DMS79 (cell line): ENCODE measurements around the gene SLC30A7.

Experiments used
- DNase-seq: peaks from one replicate; lab custom pipeline; 2025; lab: John Stamatoyannopoulos, UW

Gene SLC30A7

DNA sequence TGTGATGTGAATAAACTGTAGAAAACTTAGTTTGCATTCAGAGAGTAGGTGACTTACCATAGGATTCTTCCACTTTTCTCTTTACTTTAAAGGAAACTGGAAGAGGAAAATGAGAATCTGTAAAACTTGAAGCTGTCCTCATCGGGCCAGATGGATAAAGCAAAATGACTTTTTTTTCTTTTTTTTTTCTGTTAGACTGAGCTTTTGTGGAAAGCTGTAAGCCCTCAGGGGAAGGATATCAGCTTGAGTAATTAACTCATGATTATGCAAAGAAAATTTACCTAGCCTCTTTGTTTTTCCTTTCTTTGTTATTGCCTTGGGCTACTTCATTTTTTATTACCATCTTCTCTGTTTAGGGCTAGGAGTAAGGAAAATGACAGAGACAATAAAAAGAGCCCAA, 76.3 kb downstream of the SLC30A7 start:
- no peak for DNase-seq

GRCh38 chr1:100976936-100977335, 81.0 kb downstream of the SLC30A7 start:
- DNase-seq = no peak

GRCh38 chr1:100979631-100980030, 83.7 kb downstream of the SLC30A7 start:
- DNase-seq = no peak

- no peak for DNase-seq
Observed at GRCh38 chr1:100982793-100983192, 86.9 kb downstream of the SLC30A7 start.

DNA sequence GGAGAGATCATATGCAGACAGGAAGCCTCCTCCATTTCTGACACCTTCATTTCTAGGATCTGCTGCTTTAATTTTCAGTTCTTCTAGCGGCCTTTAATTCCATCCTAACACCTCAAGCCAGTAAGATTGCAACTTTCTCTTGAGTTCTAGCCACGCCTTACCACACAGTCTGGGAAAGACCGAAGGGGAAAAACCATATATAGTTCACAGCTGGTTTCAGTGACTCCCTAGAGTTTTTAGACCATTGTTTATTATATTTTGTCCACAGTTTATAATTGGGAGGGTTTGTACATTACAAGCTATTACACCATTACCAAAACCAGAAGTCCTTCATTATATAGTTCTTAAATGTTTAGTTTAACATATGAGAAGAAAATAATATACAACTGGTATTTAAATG, 92.2 kb downstream of the SLC30A7 start:
- DNase-seq = no peak

DNA sequence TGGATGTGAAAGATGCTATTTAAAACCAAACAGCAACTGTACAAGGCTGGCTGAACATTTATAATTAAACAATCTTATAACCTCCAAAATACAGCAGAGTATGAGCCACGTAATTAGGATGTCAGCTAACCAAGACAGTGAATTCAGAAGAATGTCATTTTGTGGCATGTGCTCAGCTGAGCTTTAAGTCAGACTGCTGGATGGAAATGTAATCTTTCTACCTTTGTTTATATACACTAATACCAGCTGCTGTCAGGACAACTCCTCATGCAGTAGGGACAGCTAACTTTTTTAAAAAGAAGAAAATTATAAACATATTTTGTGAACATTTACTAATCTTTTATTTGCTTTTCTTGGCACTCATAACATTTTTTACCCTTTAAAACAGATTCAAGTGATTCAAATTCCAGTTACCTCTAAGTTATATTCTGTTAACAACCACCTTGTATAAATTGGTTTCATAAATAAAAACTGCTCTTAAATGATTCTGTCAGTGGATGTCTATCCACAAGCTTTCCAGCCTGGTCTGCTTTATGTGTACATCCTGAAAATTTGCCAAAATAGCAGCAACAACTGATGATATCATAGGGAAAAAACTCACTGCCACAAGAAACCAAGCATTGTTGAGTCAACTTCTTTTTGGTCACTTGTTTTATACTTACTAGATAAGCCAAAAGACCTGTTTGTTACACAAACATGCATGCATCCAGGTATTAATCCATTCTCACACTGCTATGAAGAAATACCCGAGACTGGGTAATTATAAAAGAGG, 93.6 kb downstream of the SLC30A7 start:
- no peak for DNase-seq

GRCh38 chr1:100995198-100995988, 99.5 kb downstream of the SLC30A7 start:
- no peak for DNase-seq

DNA sequence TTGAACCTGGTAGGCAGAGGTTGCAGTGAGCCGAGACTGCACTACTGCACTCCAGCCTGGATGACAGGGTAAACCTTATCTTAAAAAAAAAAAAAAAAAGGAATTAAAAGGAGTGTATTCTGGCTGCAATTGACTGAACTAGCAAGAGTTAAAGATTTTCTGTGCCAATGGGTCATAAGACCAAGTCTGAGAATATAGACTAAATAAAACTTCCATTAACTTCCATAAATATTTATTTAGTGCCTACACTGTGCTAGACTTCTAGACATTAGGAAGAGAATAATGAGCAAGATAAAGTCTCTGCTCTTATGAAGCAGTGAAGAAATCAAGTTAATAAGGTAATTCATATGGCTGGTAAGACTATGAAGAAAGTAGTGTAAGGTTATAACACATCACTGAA, 102.5 kb downstream of the SLC30A7 start:
- DNase-seq = no peak

- DNase-seq = no peak
Observed at GRCh38 chr1:101000131-101000873, 104.4 kb downstream of the SLC30A7 start.

DNA sequence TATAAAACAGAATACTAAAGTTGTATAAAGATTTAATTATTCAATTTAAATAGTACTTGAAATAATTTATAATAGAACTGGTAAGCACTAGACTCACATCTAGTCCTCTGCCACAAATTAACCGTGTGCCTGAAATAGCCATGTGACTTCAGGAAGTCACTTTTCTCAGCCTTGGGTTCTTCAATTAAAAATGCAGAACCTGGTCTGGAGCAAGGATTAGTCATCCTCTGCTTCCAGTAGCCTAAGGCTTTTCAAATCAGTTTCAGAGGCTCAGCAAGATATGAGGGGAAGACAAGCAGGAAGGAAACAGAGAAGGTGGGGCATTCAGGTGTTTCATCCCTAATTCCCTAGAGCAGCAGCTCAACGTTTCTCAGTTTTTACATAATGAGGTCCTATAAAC, 106.7 kb downstream of the SLC30A7 start:
- DNase-seq = no peak

- DNase-seq = no peak
Observed at GRCh38 chr1:101003012-101003650, 107.2 kb downstream of the SLC30A7 start.

GRCh38 chr1:101004061-101004460, 108.2 kb downstream of the SLC30A7 start:
- DNase-seq = no peak

DNA sequence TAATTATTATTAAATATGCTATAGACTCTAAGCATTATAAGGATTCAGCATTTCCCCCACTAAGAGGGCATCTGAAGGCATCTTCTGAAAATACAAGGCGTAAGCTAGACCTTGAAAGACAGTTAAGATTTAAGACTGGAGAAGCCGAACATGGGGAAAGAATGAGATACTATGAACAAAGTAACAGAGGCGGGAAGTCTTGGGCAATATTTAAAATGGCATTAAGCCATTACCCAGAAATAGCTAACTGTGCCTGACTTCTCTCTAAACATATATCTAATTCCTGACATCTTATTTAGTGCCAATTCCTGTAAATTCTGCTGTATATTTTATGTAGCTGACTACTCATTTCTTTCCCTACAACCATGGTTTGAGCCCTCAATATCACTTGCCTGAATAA, 108.8 kb downstream of the SLC30A7 start:
- DNase-seq = no peak

- DNase-seq = no peak
Observed at GRCh38 chr1:101005183-101005582, 109.3 kb downstream of the SLC30A7 start.

DNA sequence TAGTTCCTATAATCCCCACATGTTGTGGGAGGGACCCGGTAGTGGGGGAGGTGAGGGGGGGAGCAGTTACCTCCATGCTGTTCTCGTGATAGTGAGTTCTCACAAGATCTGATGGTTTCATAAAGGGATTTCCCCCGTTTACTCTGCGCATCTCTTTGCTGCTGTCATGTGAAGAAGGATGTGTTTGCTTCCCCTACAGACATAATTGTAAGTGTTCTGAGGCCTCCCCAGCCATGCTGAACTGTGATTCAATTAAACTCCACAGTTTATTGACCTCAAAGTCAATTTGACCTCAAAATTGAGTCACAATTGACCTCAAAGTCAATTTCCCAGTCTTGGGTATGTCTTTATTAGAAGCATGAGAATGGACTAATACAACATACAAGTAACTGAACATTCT, 110.0 kb downstream of the SLC30A7 start:
- DNase-seq = no peak

DNA sequence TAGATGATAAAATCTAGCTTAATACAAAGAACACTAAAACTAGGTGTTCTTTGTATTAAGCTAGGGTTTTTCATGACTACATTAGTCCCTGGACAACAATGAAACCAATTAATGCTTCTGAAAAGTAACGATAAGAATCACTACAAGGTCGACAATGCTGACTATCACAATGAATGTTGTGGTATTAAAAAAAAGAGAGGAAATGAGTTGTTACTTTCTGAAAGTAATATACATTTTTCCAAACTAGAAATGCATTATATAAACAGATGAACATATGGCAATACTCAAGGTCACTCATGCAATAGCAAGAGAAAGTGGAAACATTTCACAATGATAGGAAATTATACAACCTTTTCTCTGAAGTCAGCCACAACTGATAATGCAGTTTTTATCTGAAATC, 110.7 kb downstream of the SLC30A7 start:
- DNase-seq = no peak

DNA sequence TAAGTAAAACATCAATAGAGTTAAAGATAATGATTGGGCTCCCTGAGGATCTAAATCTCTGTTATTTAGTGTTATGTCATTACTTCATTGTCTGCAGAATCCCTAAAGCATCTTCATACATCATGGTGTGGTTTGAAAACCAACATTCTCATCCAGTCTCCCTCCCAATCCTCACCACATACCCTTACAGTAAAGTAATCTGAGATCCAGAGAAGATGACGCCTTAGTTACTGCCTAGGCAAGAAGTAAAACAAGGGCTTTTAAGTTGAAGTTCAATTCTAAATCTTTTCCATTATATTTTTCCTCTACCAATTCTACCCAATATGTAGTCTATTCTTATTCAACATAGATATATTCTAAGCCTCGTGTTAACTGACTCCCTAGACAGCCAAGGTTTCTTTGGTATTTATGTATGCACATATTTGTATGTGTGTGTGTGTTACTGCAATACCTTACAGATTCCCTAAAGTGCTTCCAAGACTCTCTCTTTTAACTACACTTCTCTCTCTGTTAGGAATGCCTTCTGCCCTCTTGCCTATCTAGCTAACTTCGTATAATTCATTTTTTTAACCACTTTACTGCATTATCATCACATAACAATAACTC, 112.4 kb downstream of the SLC30A7 start:
- no peak for DNase-seq

GRCh38 chr1:101013776-101014175, 117.9 kb downstream of the SLC30A7 start:
- no peak for DNase-seq

DNA sequence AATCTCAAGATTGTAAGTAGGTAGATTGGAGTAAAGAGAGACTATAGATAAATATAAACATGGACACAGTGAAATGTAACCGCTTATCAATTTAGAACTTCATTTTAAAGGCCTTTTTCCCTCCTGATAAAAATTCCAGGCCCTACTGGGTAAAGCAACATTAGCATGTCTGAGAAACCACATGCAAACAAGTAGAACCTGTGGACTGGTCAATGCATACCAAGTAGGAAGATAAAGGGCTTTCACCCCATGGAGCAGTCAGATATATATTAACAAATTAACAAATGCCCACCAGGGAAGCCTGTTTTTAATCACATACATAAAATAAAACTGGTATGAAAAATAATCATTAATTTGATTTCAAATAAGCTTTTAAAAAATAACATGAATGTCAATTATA, 121.6 kb downstream of the SLC30A7 start:
- DNase-seq = no peak

DNA sequence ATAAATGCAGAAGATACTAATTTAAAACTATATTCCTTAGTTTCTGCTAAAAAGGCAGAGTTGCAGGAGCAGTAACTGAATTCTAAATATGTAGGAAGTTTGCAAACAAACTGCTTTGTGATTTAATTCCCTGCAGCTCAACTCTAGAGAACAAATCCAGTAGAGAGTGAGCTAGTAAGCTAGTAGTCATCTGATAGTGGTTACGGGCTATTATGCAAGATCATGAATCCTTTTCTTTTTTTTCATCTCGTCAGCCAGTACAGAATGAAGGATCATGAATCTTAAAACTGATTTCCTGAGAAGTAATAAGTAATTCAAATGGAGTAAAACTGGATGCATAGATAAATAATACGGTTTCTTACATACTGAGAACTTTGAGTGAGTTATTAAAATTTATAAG, 126.4 kb downstream of the SLC30A7 start:
- DNase-seq = no peak

- no peak for DNase-seq
Observed at GRCh38 chr1:101025283-101025656, 129.4 kb downstream of the SLC30A7 start.
